GM19351 (cell line): ENCODE measurements around the gene CACNA1B.
A peak's percentile ranks its signal among the peaks of the same experiment; 100 is the strongest.
"Not testable (repeated sequence)": the region's sequence is repeated elsewhere in the genome, so short reads cannot be mapped to it uniquely, and the experiment has no call there.

ENCODE experiments used
- ATAC-seq: cut with Tn5 transposase; IDR thresholded peaks from one replicate; pipeline ENCODE4 v1.9.1; 2021; ENCODE audit warnings: mild to moderate bottlenecking, moderate library complexity; ENCODE audit not compliant: unreplicated experiment

Gene CACNA1B

DNA sequence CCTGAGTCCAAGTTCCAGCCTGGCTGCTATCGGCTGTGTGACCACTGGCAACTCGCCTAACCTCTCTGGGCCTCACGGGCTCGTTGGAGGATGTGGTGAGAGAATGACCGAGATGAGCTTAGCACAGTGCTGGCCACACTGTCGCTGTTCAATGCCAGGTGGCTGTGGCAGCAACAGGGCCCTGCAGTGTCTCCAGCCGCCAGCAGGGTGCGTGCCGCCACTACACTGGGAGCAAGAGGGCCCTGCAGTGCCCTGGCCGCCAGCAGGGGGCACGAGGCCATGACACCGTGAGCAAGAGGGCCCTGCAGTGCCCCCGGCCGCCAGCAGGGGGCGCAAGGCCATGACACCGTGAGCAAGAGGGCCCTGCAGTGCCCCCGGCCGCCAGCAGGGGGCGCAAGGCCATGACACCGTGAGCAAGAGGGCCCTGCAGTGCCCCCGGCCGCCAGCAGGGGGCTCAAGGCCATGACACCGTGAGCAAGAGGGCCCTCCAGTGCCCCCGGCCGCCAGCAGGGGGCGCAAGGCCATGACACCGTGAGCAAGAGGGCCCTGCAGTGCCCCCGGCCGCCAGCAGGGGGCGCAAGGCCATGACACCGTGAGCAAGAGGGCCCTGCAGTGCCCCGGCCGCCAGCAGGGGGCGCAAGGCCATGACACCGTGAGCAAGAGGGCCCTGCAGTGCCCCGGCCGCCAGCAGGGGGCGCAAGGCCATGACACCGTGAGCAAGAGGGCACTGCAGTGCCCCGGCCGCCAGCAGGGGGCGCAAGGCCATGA lies 248.7 kb downstream of the CACNA1B start:
- peak; percentile 98 for ATAC-seq

DNA sequence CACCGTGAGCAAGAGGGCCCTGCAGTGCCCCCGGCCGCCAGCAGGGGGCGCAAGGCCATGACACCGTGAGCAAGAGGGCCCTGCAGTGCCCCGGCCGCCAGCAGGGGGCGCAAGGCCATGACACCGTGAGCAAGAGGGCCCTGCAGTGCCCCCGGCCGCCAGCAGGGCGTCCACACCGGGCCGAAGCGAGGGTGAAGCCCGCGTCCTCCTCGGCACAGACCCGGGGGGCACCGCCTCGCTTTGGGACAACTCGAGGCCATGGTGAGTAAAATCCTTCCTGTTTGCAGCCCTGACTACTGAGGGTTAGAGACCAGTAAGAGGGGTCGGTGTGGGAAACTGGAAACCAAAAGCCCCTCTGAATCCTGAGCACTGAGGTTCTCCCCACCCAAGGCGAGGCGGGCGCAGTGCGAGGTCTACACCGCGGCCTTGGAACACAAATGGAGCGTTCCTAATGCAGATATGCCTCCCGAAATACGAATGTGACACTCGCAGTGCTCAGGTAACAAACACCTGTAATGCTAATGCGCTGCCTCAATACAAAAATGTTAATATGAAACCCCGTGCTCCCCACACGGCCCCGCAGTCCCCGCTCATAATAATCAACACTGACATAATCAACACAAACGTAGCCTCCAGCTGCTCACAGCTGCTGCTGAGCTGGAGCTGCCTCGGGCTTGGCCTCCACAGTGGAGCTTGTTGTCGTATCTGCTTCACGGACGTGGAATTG lies 249.4 kb downstream of the CACNA1B start:
- peak; percentile 64 for ATAC-seq

DNA sequence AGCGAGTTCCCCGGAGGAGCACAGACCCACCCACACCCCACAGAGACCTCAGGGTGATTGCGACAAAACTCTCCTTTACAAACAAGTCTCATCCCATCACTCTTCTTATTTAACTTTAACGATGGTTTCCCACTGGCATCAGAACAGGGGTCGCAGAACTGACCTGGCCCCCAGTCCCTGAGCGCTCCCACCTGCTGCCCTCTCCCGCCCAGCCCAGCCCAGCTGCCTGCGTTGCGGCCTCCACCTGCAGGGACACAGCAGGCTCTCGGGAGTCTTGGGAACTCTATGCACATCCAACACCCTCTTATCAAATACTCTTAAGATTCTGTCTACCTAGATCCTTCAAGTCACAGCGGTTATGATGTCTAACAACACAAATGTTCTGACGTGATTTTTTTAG lies 250.4 kb downstream of the CACNA1B start:
- ATAC-seq = not testable (repeated sequence)

DNA sequence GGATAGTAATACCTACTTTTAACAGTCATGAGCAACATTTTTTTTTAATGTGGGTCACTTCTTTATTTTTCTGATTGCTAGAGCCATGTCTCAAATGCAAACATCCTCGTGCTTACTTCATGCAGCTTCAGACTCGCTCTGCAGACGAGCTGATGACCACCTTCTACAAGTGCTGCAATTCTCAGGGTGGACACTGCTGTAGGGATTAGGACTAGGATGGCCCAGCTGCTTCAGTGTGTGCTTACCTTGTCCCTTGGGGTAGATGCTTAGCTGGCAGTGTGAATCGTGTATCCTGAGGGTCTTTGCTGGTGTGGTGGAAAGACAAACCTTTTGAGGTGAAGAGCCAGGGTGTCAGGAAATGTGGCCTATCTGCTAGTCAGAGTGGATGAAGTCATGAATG lies 251.7 kb downstream of the CACNA1B start:
- ATAC-seq = not testable (repeated sequence)

DNA sequence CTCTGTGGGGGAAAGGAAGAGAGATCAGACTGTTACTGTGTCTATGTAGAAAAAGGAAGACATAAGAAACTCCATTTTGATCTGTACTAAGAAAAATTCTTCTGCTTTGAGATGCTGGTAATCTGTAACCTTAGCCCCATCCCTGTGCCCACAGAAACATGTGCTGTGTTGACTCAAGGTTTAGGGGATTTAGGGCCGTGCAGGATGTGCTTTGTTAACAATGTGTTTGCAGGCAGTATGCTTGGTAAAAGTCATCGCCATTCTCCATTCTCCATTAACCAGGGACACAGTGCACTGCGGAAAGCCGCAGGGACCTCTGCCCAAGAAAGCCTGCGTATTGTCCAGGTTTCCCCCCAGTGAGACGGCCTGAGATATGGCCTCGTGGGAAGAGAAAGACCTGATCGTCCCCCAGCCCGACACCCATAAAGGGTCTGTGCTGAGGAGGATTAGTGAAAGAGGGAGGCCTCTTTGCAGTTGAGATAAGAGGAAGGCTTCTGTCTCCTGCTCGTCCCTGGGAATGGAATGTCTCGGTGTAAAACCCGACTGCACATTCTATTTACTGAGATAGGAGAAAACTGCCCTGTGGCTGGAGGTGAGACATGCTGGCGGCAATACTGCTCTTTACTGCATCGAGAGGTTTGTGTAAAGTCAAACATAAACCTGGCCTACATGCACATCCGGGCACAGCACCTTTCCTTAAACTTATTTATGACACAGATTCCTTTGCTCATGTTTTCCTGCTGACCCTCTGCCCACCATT lies 255.5 kb downstream of the CACNA1B start:
- ATAC-seq = not testable (repeated sequence)

DNA sequence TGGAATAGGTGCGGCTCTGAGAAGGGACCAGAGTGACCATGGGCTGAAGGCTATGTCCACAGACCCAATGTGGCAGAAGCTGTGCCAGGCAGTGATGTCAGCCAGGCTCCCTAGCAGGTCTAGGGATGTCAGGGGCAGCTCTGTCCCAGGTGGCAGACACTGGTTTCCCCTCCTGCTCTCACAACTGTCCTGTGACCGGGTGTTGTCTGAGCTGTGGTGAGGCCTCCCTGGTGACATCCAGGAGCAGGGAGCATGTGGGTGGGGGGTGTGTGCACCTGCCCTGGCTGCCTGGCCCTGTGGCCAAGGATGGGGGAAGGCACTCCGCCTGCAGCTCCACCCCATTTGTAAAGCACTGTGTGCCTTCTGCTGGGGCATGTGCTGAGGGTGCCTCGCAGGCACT lies 257.0 kb downstream of the CACNA1B start:
- ATAC-seq = not testable (repeated sequence)

DNA sequence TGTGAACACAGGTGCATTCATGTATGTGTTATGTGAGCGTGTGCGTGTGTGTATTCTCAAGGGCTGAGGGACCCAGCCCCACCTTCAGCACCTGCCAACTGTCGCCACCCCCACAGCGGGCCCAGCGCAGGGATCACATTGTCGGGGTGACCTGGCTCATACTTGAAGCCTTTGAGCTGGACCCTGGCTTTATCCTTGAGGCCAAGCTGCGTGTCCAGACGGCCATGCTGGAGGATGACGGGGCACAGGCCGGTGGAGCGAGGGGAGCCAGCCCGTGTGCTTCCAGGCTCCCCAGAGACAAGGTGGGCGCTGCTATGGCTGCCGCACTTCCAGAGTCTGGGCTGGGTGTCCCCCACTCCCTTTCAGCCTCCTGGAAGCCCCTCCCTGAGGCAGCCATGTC lies 261.5 kb downstream of the CACNA1B start:
- ATAC-seq = not testable (repeated sequence)

DNA sequence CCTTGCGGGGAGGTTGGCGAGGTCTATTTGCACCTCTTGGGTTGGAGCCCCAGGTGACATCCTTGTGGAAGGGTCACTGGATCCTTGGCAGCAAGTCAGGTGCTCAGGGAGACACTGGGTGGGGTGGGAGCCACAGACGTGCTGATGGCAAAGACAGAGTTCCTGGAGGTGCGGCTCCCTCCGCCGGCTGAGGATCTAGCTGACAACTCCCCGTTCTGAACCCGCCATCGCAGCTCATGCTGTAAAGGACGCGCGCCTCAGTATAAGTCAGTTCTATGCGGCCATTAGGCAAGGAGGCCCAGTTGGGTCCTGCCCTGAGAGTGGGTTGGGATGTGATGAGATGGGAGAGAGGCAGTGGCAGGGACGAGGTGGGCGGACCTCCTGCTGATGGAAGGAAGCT lies 263.4 kb downstream of the CACNA1B start:
- ATAC-seq = not testable (repeated sequence)

DNA sequence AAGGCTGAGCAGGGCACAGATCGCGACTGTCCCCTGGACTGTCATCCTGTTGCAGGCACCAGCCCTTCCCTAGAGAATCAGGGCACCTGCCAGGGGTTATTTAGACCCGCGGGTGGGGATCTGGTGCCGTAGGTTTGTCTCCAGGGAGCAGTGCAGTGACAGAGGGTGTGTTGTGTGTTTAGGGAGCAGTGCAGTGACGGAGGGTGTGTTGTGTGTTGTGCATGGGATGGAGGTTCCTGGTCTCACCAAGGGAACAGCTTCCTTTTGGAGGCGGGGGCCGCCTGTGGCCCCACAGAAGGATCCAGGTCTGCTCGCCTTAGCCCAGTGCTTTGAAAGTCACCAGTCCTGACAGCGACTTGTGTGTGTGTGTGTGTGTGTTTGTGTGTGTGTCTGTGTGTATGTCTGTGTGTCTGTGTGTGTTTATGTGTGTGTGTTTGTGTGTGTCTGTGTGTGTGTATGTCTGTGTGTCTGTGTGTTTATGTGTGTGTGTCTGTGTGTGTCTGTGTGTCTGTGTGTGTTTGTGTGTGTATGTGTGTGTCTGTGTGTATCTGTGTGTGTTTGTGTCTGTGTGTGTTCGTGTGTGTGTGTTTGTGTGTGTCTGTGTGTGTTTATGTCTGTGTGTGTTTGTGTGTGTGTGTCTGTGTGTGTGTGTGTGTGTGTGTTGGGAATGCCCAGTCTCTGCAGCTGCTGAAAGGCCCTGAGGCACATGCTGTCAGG lies 265.1 kb downstream of the CACNA1B start:
- not testable (repeated sequence) for ATAC-seq

DNA sequence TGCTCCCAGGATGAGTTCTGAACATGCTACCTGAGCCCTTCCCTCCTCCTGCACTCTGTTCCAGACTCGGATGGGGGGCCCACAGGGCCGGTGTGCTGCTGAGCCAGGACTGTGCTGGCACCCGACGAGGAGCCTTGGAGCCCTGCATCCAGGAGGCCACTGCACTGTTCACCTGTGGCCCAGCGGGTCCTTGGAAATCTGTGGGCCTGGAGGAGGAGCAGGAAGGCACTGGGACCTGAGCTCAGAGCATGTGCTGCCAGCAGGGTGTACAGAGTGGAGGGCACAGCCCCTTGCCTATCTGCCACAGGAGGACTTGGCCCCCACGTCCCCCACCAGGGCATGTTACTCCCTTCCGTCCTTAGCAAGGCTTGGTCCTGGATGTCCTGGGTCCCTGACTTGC lies 265.9 kb downstream of the CACNA1B start:
- ATAC-seq = not testable (repeated sequence)

DNA sequence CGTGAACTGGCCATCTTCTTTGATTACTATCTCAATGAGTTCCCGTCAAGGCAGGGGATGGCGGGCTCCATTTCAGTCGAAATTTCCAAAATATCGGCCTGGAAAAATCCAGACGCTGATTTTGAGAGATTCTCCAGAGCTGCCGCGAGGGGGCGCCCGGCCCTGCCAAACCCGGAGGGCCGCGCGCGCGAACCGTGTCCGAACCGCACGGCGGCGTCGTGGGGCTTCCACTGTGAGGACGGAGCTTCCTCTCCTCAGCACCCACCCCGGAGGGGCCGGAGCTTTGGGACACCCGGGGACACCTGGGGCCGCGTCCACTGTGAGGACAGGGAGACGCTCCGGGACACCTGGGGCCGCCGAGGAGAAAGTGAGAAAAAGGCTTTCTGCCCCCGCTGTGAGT lies 270.0 kb downstream of the CACNA1B start:
- ATAC-seq = not testable (repeated sequence)

DNA sequence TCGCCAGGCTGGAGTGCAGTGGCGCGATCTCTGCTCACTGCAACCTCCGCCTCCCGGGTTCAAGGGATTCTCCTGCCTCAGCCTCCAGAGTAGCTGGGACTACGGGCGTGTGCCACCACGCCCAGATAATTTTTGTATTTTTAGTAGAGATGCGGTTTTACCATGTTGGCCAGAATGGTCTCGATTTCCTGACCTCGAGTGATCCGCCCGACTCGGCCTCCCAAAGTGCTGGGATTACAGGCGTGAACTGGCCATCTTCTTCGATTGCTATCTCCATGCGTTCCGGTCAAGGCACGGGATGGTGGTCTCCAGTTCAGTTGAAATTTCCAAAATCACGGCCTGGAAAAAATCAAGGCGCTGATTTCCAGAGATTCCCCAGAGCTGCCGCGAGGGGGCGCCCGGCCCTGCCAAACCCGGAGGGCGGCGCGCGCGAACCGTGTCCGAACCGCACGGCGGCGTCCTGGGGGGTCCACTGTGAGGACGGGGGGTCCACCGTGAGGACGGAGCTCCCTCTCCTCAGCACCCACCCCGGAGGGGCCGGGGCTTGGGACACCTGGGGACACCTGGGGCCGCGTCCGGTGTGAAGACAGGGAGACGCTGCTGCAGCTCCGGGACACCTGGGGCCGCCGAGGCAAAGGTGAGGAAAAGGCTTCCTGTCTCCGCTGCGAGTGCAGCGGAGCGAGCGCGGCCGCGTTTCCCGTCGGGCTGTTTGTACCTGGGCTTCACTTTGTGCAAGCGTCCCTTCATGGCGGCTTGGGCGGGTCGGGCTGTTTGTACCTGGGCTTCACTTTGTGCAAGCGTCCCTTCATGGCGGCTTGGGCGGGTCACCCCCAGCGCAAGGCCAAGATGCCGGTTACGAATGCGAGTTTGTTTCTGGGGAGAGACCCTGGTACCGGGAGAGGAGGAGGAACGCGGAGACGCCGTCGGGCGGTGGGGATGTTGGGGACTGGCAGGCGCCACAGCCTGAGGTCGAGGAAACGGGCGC lies 272.4 kb downstream of the CACNA1B start:
- ATAC-seq = not testable (repeated sequence)

DNA sequence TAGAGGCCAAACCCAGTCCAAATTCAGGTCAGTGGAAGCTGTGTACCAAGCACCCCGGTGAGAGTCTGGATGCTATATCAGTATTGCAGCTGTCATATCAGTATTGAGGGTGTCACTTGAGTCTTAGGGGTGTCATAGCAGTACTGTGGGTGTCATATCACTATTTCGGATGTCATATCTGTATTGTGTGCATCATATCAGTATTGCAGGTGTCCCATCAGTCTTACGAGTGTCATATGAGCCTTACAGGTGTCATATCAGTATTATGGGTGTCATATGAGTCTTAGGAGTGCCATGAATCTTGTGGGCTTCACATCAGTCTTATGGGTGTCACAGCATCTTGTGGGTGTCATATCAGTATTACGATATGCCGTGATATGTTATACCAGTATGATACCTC lies 278.2 kb downstream of the CACNA1B start:
- not testable (repeated sequence) for ATAC-seq

DNA sequence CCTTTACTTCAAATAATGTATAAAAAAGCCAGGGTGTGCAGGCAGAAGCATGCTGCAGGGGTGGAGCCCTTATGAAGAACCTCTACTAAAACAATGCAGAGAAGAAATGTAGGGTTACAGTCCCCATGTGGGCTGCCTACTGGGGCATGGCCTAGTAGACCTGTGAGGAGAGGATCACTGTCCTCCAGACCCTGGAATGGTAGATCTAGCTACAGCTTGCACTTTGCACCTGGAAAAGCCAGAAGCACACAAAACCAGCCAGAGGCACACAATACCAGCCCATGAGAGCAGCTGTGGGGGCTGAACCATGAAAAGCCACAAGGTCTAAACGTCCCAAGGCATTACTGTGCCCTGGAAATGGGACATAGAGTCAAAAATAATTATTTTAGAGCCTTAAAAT lies 289.2 kb downstream of the CACNA1B start:
- ATAC-seq = not testable (repeated sequence)
